NCI-H1436 treated with DMSO at 0.1 percent for 48 hours (cell line): ENCODE data around the gene GYPB.
"Not testable (repeated sequence)": the region's sequence is repeated elsewhere in the genome, so short reads cannot be mapped to it uniquely, and the experiment has no call there.

Experiments used
- DNase-seq: peaks from one replicate; lab custom pipeline; 2025; lab: John Stamatoyannopoulos, UW

Gene GYPB

GRCh38 chr4:144014808-144015207 lies 4.4 kb downstream of the GYPB start:
- DNase-seq, result no peak

GRCh38 chr4:144008602-144009001 lies 10.6 kb downstream of the GYPB start:
- not testable (repeated sequence) for DNase-seq

- not testable (repeated sequence) for DNase-seq
Observed at GRCh38 chr4:144007960-144008359, 11.2 kb downstream of the GYPB start.

GRCh38 chr4:144006200-144006803 lies 12.9 kb downstream of the GYPB start:
- not testable (repeated sequence) for DNase-seq

GRCh38 chr4:144005558-144005953 lies 13.6 kb downstream of the GYPB start:
- DNase-seq, result not testable (repeated sequence)

- DNase-seq, result not testable (repeated sequence)
Observed at GRCh38 chr4:144004868-144005557, 14.2 kb downstream of the GYPB start.

GRCh38 chr4:144003890-144004265 lies 15.3 kb downstream of the GYPB start:
- DNase-seq, result not testable (repeated sequence)

GRCh38 chr4:144003205-144003889 lies 15.8 kb downstream of the GYPB start:
- DNase-seq, result not testable (repeated sequence)

- DNase-seq, result not testable (repeated sequence)
Observed at GRCh38 chr4:144000331-144000995, 18.7 kb downstream of the GYPB start.

- DNase-seq, result not testable (repeated sequence)
Observed at GRCh38 chr4:143996193-143996592, 23.0 kb downstream of the GYPB start.

GRCh38 chr4:143991761-143992160 lies 27.4 kb downstream of the GYPB start:
- not testable (repeated sequence) for DNase-seq

- DNase-seq, result not testable (repeated sequence)
Observed at GRCh38 chr4:143990717-143991116, 28.5 kb downstream of the GYPB start.

- DNase-seq, result no peak
Observed at GRCh38 chr4:143986180-143986579, 33.0 kb downstream of the GYPB start.

GRCh38 chr4:143980776-143981175 lies 38.4 kb downstream of the GYPB start:
- not testable (repeated sequence) for DNase-seq

GRCh38 chr4:143975527-143975926 lies 43.7 kb downstream of the GYPB start:
- not testable (repeated sequence) for DNase-seq

- DNase-seq, result not testable (repeated sequence)
Observed at GRCh38 chr4:143974021-143974420, 45.2 kb downstream of the GYPB start.

- no peak for DNase-seq
Observed at GRCh38 chr4:143961075-143961474, 58.1 kb downstream of the GYPB start.

GRCh38 chr4:143955306-143955705 lies 63.9 kb downstream of the GYPB start:
- not testable (repeated sequence) for DNase-seq

GRCh38 chr4:143951458-143951972 lies 67.7 kb downstream of the GYPB start:
- not testable (repeated sequence) for DNase-seq

GRCh38 chr4:143950967-143951366 lies 68.2 kb downstream of the GYPB start:
- not testable (repeated sequence) for DNase-seq

GRCh38 chr4:143950185-143950584 lies 69.0 kb downstream of the GYPB start:
- DNase-seq, result not testable (repeated sequence)

- not testable (repeated sequence) for DNase-seq
Observed at GRCh38 chr4:143947493-143947892, 71.7 kb downstream of the GYPB start.
